Naive B cell (primary cell): ENCODE data around the gene NRSN1. TPM values are rescaled to one million over a fixed set of nuclear protein-coding genes. Genes with fewer than 3 reads are reported as not detected.
A peak's percentile ranks its signal among the peaks of the same experiment; 100 is the strongest.

Source experiments
- ATAC-seq, 2 donors: fragments of 150-1000 bp; cut with Tn5 transposase; 2 replicates each; pipeline ENCODE4 v1.10.0; 2021; ENCODE audit warnings: low read depth in 2 of 2, mild to moderate bottlenecking in 2 of 2, moderate library complexity in 2 of 2
- DNase-seq: peaks from one replicate; pipeline ENCODE4 v3.0.0; 2022
- H3K27ac Mint-ChIP-seq, 6 donors: one replicate each; pipeline ENCODE4 v1.8.0; 2020 to 2022; ENCODE audit warnings: mild to moderate bottlenecking in 6 of 6, mixed read lengths in 6 of 6, moderate library complexity in 5 of 6, inconsistent platforms in 2 of 6
- H3K27me3 Mint-ChIP-seq, 3 donors: one replicate each; pipeline ENCODE4 v1.8.0; 2021 to 2022; ENCODE audit warnings: mixed read lengths in 3 of 3, mild to moderate bottlenecking in 1 of 3
- H3K36me3 Mint-ChIP-seq, 2 donors: one replicate each; pipeline ENCODE4 v1.8.0; 2020 to 2022; ENCODE audit warnings: mixed read lengths in 2 of 2, inconsistent platforms in 1 of 2, mild to moderate bottlenecking in 1 of 2
- H3K4me1 Mint-ChIP-seq, 3 donors: one replicate each; pipeline ENCODE4 v1.8.0; 2020 to 2022; ENCODE audit warnings: mixed read lengths in 3 of 3, inconsistent platforms in 1 of 3, mild to moderate bottlenecking in 1 of 3, moderate library complexity in 1 of 3
- H3K4me3 Mint-ChIP-seq, 8 donors: one replicate each; pipeline ENCODE4 v1.8.0; 2020 to 2022; ENCODE audit warnings: mild to moderate bottlenecking in 8 of 8, mixed read lengths in 8 of 8, moderate library complexity in 8 of 8, inconsistent platforms in 2 of 8
- H3K9me3 Mint-ChIP-seq, 7 donors: one replicate each; pipeline ENCODE4 v1.8.0; 2020 to 2022; ENCODE audit warnings: mixed read lengths in 7 of 7, mild to moderate bottlenecking in 5 of 7, inconsistent platforms in 2 of 7, moderate library complexity in 1 of 7
- polyA plus RNA-seq, 6 donors: library from polyadenylated mRNA; unstranded; fragments of 300-500 nt; fragmentation: Illumina TruSeq; gene quantifications; one replicate each; pipeline ENCODE4 v1.2.3, GENCODE V29; 2021; ENCODE audit warnings: low read depth in 6 of 6

NRSN1 gene, protein sequence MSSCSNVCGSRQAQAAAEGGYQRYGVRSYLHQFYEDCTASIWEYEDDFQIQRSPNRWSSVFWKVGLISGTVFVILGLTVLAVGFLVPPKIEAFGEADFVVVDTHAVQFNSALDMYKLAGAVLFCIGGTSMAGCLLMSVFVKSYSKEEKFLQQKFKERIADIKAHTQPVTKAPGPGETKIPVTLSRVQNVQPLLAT
- not detected for polyA plus RNA-seq

GRCh38 chr6:24125980-24126379 lies at the start of gene NRSN1:
NRSN1 (plus strand) TSS chr6:24126215; CDS start chr6:24134328, 8,113 bp downstream.
- H3K9me3 Mint-ChIP-seq = peaks cover 3 to 15% (median 5%) of the 10 kb centered on the region in 7 donors
- H3K4me1 Mint-ChIP-seq = peaks cover 0 to 6% (median 4%) of the 10 kb centered on the region in 3 donors
- peaks cover 31 to 35% (median 31%) of the 10 kb centered on the region in 3 donors for H3K27me3 Mint-ChIP-seq
- peak within 1 kb of the TSS in 1 of 6 donors; percentile 2 for H3K27ac Mint-ChIP-seq
- H3K36me3 Mint-ChIP-seq = peaks cover 0 to 12% of the 10 kb centered on the region in 2 donors
- peak within 1 kb of the TSS in 2 of 8 donors; percentile 47 to 64 for H3K4me3 Mint-ChIP-seq
- DNase-seq = no peak
- no peak for ATAC-seq

- H3K27me3 Mint-ChIP-seq = peaks cover 0 to 8% (median 0%) of the 10 kb centered on the region in 3 donors
- DNase-seq (no peak), ATAC-seq (no peak)
- H3K4me3 Mint-ChIP-seq = no peak overlapping the region
- peaks cover 0 to 13% (median 11%) of the 10 kb centered on the region in 7 donors for H3K9me3 Mint-ChIP-seq
- H3K4me1 Mint-ChIP-seq = no peaks in the 10 kb centered on the region
- peaks cover 0 to 5% of the 10 kb centered on the region in 2 donors for H3K36me3 Mint-ChIP-seq
- H3K27ac Mint-ChIP-seq = no peak overlapping the region
These were observed 47.8 kb upstream of the NRSN1 start for GRCh38 chr6:24078200-24078599.

GRCh38 chr6:24079076-24079475 lies 46.9 kb upstream of the NRSN1 start:
- Mint-ChIP-seq H3K27me3 (peaks cover 0 to 8% (median 0%) of the 10 kb centered on the region in 3 donors), H3K4me1 (no peaks in the 10 kb centered on the region), H3K9me3 (peaks cover 0 to 13% (median 11%) of the 10 kb centered on the region in 7 donors), H3K4me3 (no peak overlapping the region), H3K36me3 (peaks cover 0 to 5% of the 10 kb centered on the region in 2 donors), H3K27ac (no peak overlapping the region)
- no peak for DNase-seq
- no peak for ATAC-seq

DNA sequence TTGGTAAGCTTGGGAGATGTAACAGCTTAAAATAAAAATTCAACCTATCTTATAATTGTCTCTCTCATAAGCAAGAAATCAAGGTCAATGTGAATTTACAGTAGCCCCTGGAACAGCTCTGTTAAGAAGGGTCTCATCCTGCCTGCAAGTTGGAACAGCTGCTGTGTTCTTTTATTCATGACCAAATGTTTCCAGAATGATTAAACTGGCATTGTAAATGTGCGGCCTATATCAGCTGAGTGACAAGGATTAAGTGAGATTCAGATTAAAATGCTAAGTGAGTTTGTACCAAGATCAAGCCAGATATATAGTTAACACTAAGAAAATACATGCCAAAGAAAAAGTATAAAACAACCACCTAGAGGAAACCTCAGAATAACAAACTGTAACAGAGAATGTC lies 45.3 kb upstream of the NRSN1 start:
- H3K9me3 Mint-ChIP-seq = peaks cover 0 to 13% (median 11%) of the 10 kb centered on the region in 7 donors
- H3K4me3 Mint-ChIP-seq = no peak overlapping the region
- DNase-seq = no peak
- no peak overlapping the region for H3K27ac Mint-ChIP-seq
- ATAC-seq = no peak
- H3K27me3 Mint-ChIP-seq = peaks cover 0 to 8% (median 0%) of the 10 kb centered on the region in 3 donors
- peaks cover 0 to 5% of the 10 kb centered on the region in 2 donors for H3K36me3 Mint-ChIP-seq
- H3K4me1 Mint-ChIP-seq = no peaks in the 10 kb centered on the region

DNA sequence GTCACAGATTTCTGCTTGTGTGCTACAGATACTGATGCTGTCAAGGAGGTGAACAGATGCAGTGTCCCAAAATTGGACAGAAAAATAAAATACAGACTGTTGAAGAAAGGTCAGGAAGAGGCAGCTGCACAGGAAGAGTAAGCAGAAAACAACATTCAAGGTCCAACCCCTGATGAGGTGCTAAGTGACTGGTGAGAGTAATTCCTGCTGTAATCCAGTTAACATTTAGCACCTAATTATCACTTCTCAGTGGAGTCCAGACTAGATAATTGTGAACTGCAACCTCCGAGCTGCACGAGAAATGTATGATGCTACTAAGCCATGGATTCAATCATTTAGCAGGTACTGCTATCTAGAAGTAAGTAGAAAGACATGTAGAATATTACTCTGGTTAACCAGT lies 36.3 kb upstream of the NRSN1 start:
- ATAC-seq = no peak

GRCh38 chr6:24092407-24092806 lies 33.6 kb upstream of the NRSN1 start:
- no peak overlapping the region for H3K4me3 Mint-ChIP-seq
- no peaks in the 10 kb centered on the region for H3K36me3 Mint-ChIP-seq
- no peak for DNase-seq
- H3K27ac Mint-ChIP-seq = no peak overlapping the region
- H3K9me3 Mint-ChIP-seq = peaks cover 0 to 5% (median 2%) of the 10 kb centered on the region in 7 donors
- no peaks in the 10 kb centered on the region for H3K27me3 Mint-ChIP-seq
- no peak for ATAC-seq
- no peaks in the 10 kb centered on the region for H3K4me1 Mint-ChIP-seq

More for the DNA sequence above, 36.3 kb upstream of the NRSN1 start:
- Mint-ChIP-seq H3K27me3 (no peaks in the 10 kb centered on the region), H3K9me3 (peaks cover 0 to 6% (median 2%) of the 10 kb centered on the region in 7 donors), H3K4me3 (no peak overlapping the region), H3K27ac (no peak overlapping the region), H3K36me3 (no peaks in the 10 kb centered on the region), H3K4me1 (no peaks in the 10 kb centered on the region)
- DNase-seq = no peak

GRCh38 chr6:24093381-24093780 lies 32.6 kb upstream of the NRSN1 start:
- Mint-ChIP-seq H3K4me1 (no peaks in the 10 kb centered on the region), H3K36me3 (no peaks in the 10 kb centered on the region), H3K9me3 (peaks cover 0 to 5% (median 2%) of the 10 kb centered on the region in 7 donors), H3K27me3 (no peaks in the 10 kb centered on the region), H3K27ac (no peak overlapping the region), H3K4me3 (no peak overlapping the region)
- ATAC-seq (no peak), DNase-seq (no peak)

DNA sequence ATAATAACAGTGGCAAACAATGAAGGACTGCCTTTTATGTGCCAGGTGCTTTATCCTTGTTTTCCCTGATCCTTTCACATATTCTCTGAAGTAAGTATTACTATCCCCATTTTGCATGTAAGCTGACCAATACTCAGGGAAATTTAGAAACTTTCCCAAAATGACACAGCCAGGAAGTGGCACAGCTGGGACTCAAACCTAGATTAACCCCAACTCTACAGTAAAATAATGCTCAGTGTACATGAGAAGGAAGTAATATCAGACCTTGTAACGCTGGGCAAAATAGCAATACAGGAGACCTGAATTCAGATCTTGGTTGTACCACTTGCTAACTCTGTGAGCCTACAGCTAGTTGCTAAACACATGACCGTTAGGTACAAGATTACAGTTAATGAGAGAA lies 26.8 kb upstream of the NRSN1 start:
- no peak overlapping the region for H3K4me3 Mint-ChIP-seq
- H3K27ac Mint-ChIP-seq = no peak overlapping the region
- peaks cover 0 to 5% (median 0%) of the 10 kb centered on the region in 3 donors for H3K27me3 Mint-ChIP-seq
- H3K36me3 Mint-ChIP-seq = no peaks in the 10 kb centered on the region
- peaks cover 0 to 5% (median 0%) of the 10 kb centered on the region in 7 donors for H3K9me3 Mint-ChIP-seq
- ATAC-seq (no peak), DNase-seq (no peak)
- H3K4me1 Mint-ChIP-seq = no peaks in the 10 kb centered on the region

DNA sequence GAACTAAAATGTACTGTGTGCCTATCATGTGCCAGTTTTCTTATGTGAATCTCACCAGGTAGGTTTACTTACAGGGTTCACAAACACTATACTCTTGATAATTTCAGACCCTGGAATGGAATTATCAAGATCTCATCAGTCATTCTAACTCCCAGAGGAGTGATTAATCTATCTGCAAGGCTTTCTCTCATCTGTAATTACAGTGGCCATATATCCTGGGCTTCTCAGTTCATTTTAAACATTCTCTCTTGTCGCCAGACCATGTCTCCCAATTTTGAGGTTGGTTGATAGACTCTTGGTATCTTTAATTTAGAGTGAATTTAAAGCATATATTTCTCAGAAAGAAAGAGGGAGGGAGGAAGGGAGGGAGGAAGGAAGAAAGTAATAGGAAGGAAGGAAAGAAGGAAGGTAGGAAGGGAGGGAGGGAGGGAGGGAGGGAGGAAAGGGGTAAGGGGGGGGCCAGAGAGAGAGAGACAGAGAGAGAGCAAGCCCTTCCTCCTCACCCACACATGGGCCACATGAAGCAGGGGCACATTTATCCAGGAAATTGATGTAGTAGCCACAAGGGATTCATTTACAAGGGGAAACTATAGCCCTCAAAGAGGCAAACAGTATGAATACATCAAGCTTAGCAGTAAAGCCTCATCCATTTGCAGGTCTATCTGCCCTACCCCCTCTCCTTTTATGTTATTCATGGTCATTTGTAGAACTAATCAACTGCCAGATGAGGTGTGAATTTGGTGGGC lies 25.8 kb upstream of the NRSN1 start:
- Mint-ChIP-seq H3K27ac (no peak overlapping the region), H3K4me1 (no peaks in the 10 kb centered on the region), H3K36me3 (no peaks in the 10 kb centered on the region), H3K27me3 (peaks cover 0 to 5% (median 0%) of the 10 kb centered on the region in 3 donors), H3K4me3 (no peak overlapping the region), H3K9me3 (peaks cover 0 to 5% (median 0%) of the 10 kb centered on the region in 7 donors)
- DNase-seq (no peak), ATAC-seq (no peak)

GRCh38 chr6:24100770-24101155 lies 25.3 kb upstream of the NRSN1 start:
- no peak for DNase-seq
- no peak overlapping the region for H3K27ac Mint-ChIP-seq
- H3K9me3 Mint-ChIP-seq = peaks cover 0 to 5% (median 0%) of the 10 kb centered on the region in 7 donors
- peaks cover 0 to 5% (median 0%) of the 10 kb centered on the region in 3 donors for H3K27me3 Mint-ChIP-seq
- no peak for ATAC-seq
- no peaks in the 10 kb centered on the region for H3K4me1 Mint-ChIP-seq
- no peak overlapping the region for H3K4me3 Mint-ChIP-seq
- no peaks in the 10 kb centered on the region for H3K36me3 Mint-ChIP-seq

DNA sequence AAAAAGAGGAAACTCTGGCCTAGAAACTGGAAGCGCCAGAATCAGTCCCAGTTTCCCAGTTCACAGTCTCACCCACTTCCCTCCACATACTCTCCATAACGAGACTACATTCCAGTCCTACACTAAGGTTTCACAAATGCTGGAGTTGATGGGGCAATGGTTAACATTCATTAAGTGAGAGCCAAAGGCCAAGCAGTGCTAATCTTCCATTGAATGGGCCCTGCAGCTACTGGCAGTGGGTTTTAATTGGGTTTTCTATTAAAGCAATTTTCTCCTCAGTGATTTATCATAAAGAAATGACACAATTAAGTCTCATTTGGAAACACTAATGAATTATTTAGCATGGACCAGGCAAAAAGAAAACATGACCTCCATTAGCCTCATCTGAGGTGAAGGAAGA lies 20.8 kb upstream of the NRSN1 start:
- H3K4me3 Mint-ChIP-seq = no peak overlapping the region
- DNase-seq (no peak), ATAC-seq (no peak)
- no peaks in the 10 kb centered on the region for H3K9me3 Mint-ChIP-seq
- H3K36me3 Mint-ChIP-seq = no peaks in the 10 kb centered on the region
- no peak overlapping the region for H3K27ac Mint-ChIP-seq
- peaks cover 0 to 5% (median 4%) of the 10 kb centered on the region in 3 donors for H3K27me3 Mint-ChIP-seq
- H3K4me1 Mint-ChIP-seq = no peaks in the 10 kb centered on the region

- peaks cover 0 to 5% (median 4%) of the 10 kb centered on the region in 3 donors for H3K27me3 Mint-ChIP-seq
- no peak for DNase-seq
- H3K4me3 Mint-ChIP-seq = no peak overlapping the region
- H3K36me3 Mint-ChIP-seq = no peaks in the 10 kb centered on the region
- no peaks in the 10 kb centered on the region for H3K4me1 Mint-ChIP-seq
- H3K9me3 Mint-ChIP-seq = no peaks in the 10 kb centered on the region
- H3K27ac Mint-ChIP-seq = no peak overlapping the region
- ATAC-seq = no peak
These were observed 19.7 kb upstream of the NRSN1 start for GRCh38 chr6:24106291-24106690.

DNA sequence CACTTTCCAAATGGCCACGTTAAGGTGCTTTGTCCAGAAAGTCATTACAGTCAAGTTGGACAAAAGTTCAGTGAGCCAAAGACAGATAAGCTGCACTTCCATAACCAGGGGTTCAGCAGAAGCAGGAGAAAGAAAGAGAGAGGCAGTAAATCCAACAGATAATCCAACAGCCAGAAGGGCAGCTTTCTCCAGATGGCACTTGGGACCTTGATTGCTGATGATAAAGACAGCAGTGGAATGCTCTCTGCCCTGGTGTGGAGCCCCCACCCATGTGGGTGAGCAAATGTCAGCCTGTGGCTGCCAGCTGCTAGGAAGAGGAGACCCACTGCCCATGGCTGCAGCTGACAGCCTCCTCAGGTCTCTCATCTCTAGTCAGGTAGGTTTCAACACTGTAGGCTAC lies 18.7 kb upstream of the NRSN1 start:
- no peak overlapping the region for H3K27ac Mint-ChIP-seq
- ATAC-seq (no peak), DNase-seq (no peak)
- H3K36me3 Mint-ChIP-seq = no peaks in the 10 kb centered on the region
- H3K27me3 Mint-ChIP-seq = peaks cover 0 to 5% (median 4%) of the 10 kb centered on the region in 3 donors
- no peaks in the 10 kb centered on the region for H3K4me1 Mint-ChIP-seq
- no peaks in the 10 kb centered on the region for H3K9me3 Mint-ChIP-seq
- no peak overlapping the region for H3K4me3 Mint-ChIP-seq

DNA sequence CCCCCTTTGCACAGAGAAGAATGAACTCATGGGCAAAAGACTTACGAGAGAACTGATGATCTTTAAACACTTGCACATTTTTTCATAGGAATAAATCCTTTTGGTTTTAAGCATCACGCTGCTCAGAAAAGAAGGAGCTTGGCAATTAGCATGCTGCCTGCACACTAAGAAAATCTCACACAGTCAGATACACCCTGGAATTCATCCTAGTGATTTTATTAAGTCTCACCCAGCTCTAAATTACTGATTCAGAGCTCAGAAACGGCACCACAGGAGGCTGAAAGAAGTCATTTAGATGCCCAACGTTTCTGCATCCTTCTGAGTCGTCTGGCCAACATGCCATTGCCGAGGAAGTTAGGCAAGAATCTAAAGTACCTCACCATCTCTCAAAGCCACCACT lies 18.0 kb upstream of the NRSN1 start:
- H3K27ac Mint-ChIP-seq = no peak overlapping the region
- ATAC-seq (no peak), DNase-seq (no peak)
- no peak overlapping the region for H3K4me3 Mint-ChIP-seq
- H3K9me3 Mint-ChIP-seq = no peaks in the 10 kb centered on the region
- no peaks in the 10 kb centered on the region for H3K36me3 Mint-ChIP-seq
- peaks cover 0 to 4% (median 0%) of the 10 kb centered on the region in 3 donors for H3K27me3 Mint-ChIP-seq
- H3K4me1 Mint-ChIP-seq = no peaks in the 10 kb centered on the region
